ENCODE measurements around the gene ZDHHC1. TPM values are rescaled to one million over a fixed set of nuclear protein-coding genes. Genes with fewer than 3 reads are reported as not detected.
A peak's percentile ranks its signal among the peaks of the same experiment; 100 is the strongest.

ZDHHC1 gene
- total and polyA plus RNA-seq, 2 of the 13 experiments (the other 11 are each of a cell fraction or from before 2014, with no cell fraction given) = 0.51 to 1.1 TPM

- TF ChIP-seq ZBTB4 (CRISPR knock-in tag; IDR thresholded peaks at IDR 0.05; ENCODE audit: borderline replicate concordance) (0 out of 2 replicates have a peak, but pooled peaks have one; percentile 22), TFDP2 (CRISPR knock-in tag; IDR thresholded peaks at IDR 0.05) (no peak), PAX8 (CRISPR knock-in tag; IDR thresholded peaks at IDR 0.05; ENCODE audit: borderline replicate concordance) (no peak)
Measured at GRCh38 chr16:67444259-67445125, 28.2 kb upstream of the ZDHHC1 start (continued).

GRCh38 chr16:67443265-67443664 is 27.0 kb upstream of the ZDHHC1 start:
- H3K4me2 ChIP-seq (ENCODE audit: low read depth, low read length) = no peak overlapping the region
- no peak overlapping the region for H3K9ac ChIP-seq (ENCODE audit: insufficient read depth, low read depth, low read length)
- H3K9me3 ChIP-seq (ENCODE audit: low read length) = no peaks in the 10 kb centered on the region
- ChIA-PET POLR2A (interaction anchor here (6.7 kb wide), 1 partner anchor 11 kb away, joined by 182 read pairs; the partner anchor contains the start of gene HSD11B2), CTCF (ENCODE audit: low intra/inter-chr PET ratio, low total read pairs) (no interaction called here)
- no peaks in the 10 kb centered on the region for H3K27me3 ChIP-seq (ENCODE audit: control insufficient read depth in 1 of 2, insufficient read depth in 2 of 2, low read length in 2 of 2)
- H3K27ac ChIP-seq (ENCODE audit: extremely low read length, insufficient read depth, low read length) = no peak overlapping the region
- ATAC-seq (no peak), DNase-seq (ENCODE audit: low spot score) (no peak), FAIRE-seq (no peak)
- intact Hi-C loops (cut with micrococcal nuclease; ENCODE audit: unreplicated experiment) (no loop called here), in situ Hi-C loops (cut with HindIII; ENCODE audit: extremely low pct_ligation_motif_present, low pct_unique_long_range_greater_than_20kb) (no loop called here)
- no peak overlapping the region for H2AFZ ChIP-seq (ENCODE audit: low read length)
- no peak overlapping the region for H3K4me3 ChIP-seq (replicated peaks in 1 of 3; ENCODE audit: insufficient read depth in 1 of 3, low read depth in 2 of 3, low read length in 3 of 3)
- no peaks in the 10 kb centered on the region for H3K79me2 ChIP-seq (ENCODE audit: insufficient read depth, low read length)
- H4K20me1 ChIP-seq (ENCODE audit: insufficient read depth, low read length) = no peaks in the 10 kb centered on the region
- H3K36me3 ChIP-seq (replicated peaks in 1 of 2; ENCODE audit: control insufficient read depth in 1 of 2, insufficient read depth in 2 of 2, low read length in 2 of 2) = peaks cover 11 to 27% of the 10 kb centered on the region in 2 experiments; a peak in 4 of 5 replicates
- peaks cover 45% of the 10 kb centered on the region for H3K4me1 ChIP-seq (ENCODE audit: insufficient read depth, low read length)
- BruUV-seq (replicated peaks) = no TSS peak
- 98% methylated on average over 6 of the region's 6 CpGs for WGBS (ENCODE audit: low lambda C conversion rate)
- TF ChIP-seq AKAP8 (CRISPR knock-in tag; IDR thresholded peaks at IDR 0.05) = no peak
- TF ChIP-seq ZNF460 (CRISPR knock-in tag; IDR thresholded peaks at IDR 0.05; ENCODE audit: borderline replicate concordance) = no peak
- TF ChIP-seq PBX3 (CRISPR knock-in tag; IDR thresholded peaks at IDR 0.05; ENCODE audit: borderline replicate concordance) = no peak
- no peak for TF ChIP-seq RELA (CRISPR knock-in tag; IDR thresholded peaks at IDR 0.05)
- TF ChIP-seq ZBTB4 (CRISPR knock-in tag; IDR thresholded peaks at IDR 0.05; ENCODE audit: borderline replicate concordance) = no peak
- no peak for TF ChIP-seq U2AF1 (optimal IDR thresholded peaks at IDR 0.05; ENCODE audit: low read depth, low read length)
- TF ChIP-seq MAFF (IDR thresholded peaks at IDR 0.05; ENCODE audit: low read depth, low read length) = no peak
- TF ChIP-seq ZNF746 (CRISPR knock-in tag; IDR thresholded peaks at IDR 0.05) = no peak
- no peak for TF ChIP-seq NR2F6 (IDR thresholded peaks at IDR 0.05)
- TF ChIP-seq NR2F6 (CRISPR knock-in tag; IDR thresholded peaks at IDR 0.05) = no peak
- TF ChIP-seq ZNF878 (CRISPR knock-in tag; IDR thresholded peaks at IDR 0.05) = no peak

All from HepG2 (cell line).